GM23248 (cell line): ENCODE measurements around the gene LMBR1L. TPM values are rescaled to one million over a fixed set of nuclear protein-coding genes. Genes with fewer than 3 reads are reported as not detected.

Experiments
- DNase-seq: peaks from one replicate; pipeline ENCODE4 v3.0.0-alpha.2; 2015
- H2AFZ ChIP-seq: fragments of 200-600 bp; sonication (generic); 2 replicates; pipeline ENCODE4 v1.6.1; 2016; ENCODE audit warnings: antibody characterized with exemption
- H3F3A ChIP-seq: fragments of 200-600 bp; sonication (generic); 2 replicates; pipeline ENCODE4 v1.6.1; 2016; ENCODE audit warnings: mild to moderate bottlenecking, antibody characterized with exemption, mixed run types; ENCODE audit not compliant: insufficient read depth
- H3K27ac ChIP-seq: fragments of 200-600 bp; sonication (generic); 2 replicates; pipeline ENCODE4 v1.5.1; 2016; ENCODE audit warnings: mild to moderate bottlenecking
- H3K27me3 ChIP-seq: fragments of 200-600 bp; sonication (generic); replicated peaks from 2 replicates; pipeline ENCODE4 v1.6.1; 2016; ENCODE audit warnings: mild to moderate bottlenecking; ENCODE audit not compliant: insufficient read depth
- H3K36me3 ChIP-seq: fragments of 200-600 bp; sonication (generic); 2 replicates; pipeline ENCODE4 v1.6.1; 2016; ENCODE audit warnings: low read depth, mild to moderate bottlenecking
- H3K4me1 ChIP-seq: fragments of 200-600 bp; sonication (generic); 2 replicates; pipeline ENCODE4 v1.6.1; 2016; ENCODE audit warnings: mild to moderate bottlenecking; ENCODE audit not compliant: insufficient read depth
- H3K4me2 ChIP-seq: fragments of 200-600 bp; sonication (generic); one replicate; pipeline ENCODE4 v1.6.1; 2016; ENCODE audit warnings: mild to moderate bottlenecking; ENCODE audit not compliant: unreplicated experiment
- H3K4me3 ChIP-seq: fragments of 200-600 bp; sonication (generic); 2 replicates; pipeline ENCODE4 v1.5.1; 2016; ENCODE audit warnings: mild to moderate bottlenecking
- H3K79me2 ChIP-seq: fragments of 200-600 bp; sonication (generic); 2 replicates; pipeline ENCODE4 v1.6.1; 2016; ENCODE audit warnings: mild to moderate bottlenecking; ENCODE audit not compliant: insufficient read depth
- H3K9ac ChIP-seq: fragments of 200-600 bp; sonication (generic); 2 replicates; pipeline ENCODE4 v1.6.1; 2016; ENCODE audit warnings: mild to moderate bottlenecking
- H3K9me2 ChIP-seq: fragments of 200-600 bp; sonication (generic); 2 replicates; pipeline ENCODE4 v1.6.1; 2016; ENCODE audit warnings: mixed run types, mild to moderate bottlenecking, moderate library complexity; ENCODE audit not compliant: insufficient read depth
- H3K9me3 ChIP-seq: fragments of 200-600 bp; sonication (generic); one replicate; pipeline ENCODE4 v1.6.1; 2017; ENCODE audit warnings: low read depth
- H4K20me1 ChIP-seq: fragments of 200-600 bp; sonication (generic); 2 replicates; pipeline ENCODE4 v1.6.0; 2016; ENCODE audit not compliant: insufficient read depth
- EZH2 ChIP-seq: fragments of 200-600 bp; sonication (generic); IDR thresholded peaks from 2 replicates; pipeline ENCODE4 v1.6.1; 2018; ENCODE audit warnings: antibody characterized with exemption, mild to moderate bottlenecking; ENCODE audit not compliant: insufficient read depth, poor library complexity, severe bottlenecking
- EZH2phosphoT487 ChIP-seq: fragments of 200-600 bp; sonication (generic); IDR thresholded peaks from 2 replicates; pipeline ENCODE4 v1.6.1; 2018; ENCODE audit warnings: antibody characterized with exemption, moderate library complexity, mild to moderate bottlenecking, low read depth; ENCODE audit not compliant: insufficient read depth
- WGBS, 2 experiments: methylation state at CpG; one replicate each; pipeline ENCODE4 v1.1.6; 2015 to 2017; ENCODE audit warnings: low lambda C conversion rate in 2 of 2, low coverage in 1 of 2; ENCODE audit errors: missing lambda C conversion rate in 2 of 2; 5-methylcytosine and 5-hydroxymethylcytosine counted together
- in situ Hi-C: fragments of 300-500 bp; cut with MboI; formaldehyde crosslinking; loops from 2 replicates; pipeline ENCODE4 v1.15.0; 2020
- polyA plus RNA-seq: library from polyadenylated mRNA; unstranded; fragments of >200 nt; fragmentation: Nextera tagmentation; extraction: Ambion mirVana; gene quantifications from 2 replicates; pipeline ENCODE4 v1.2.1, GENCODE V29; 2016
- small RNA-seq: library from RNA; depleted of rRNA; stranded (forward); fragments of <200 nt; gene quantifications from one replicate; pipeline ENCODE3, GENCODE V24; 2014; ENCODE audit warnings: low read depth, low replicate concordance
- total RNA-seq: library from RNA; depleted of rRNA; stranded (reverse); fragments of >200 nt; shearing (Covaris generic); gene quantifications from 2 replicates; pipeline ENCODE4 v1.2.3, GENCODE V29; 2014; rRNA removed

LMBR1L gene
- total and polyA plus RNA-seq, 2 experiments from 2014 or later, result 31.6 to 62.9 TPM

- TF ChIP-seq EZH2phosphoT487 (no peak), EZH2 (no peak)
- H3K9me2 ChIP-seq, result no peaks in the 10 kb centered on the region
- no peaks in the 10 kb centered on the region for H3K27me3 ChIP-seq
- peaks cover 32% of the 10 kb centered on the region for H3K36me3 ChIP-seq
- H3K79me2 ChIP-seq, result peaks cover 95% of the 10 kb centered on the region
- H3K4me2 ChIP-seq, result no peak overlapping the region
- no peaks in the 10 kb centered on the region for H3K9me3 ChIP-seq
- no peak overlapping the region for H2AFZ ChIP-seq
- DNase-seq, result no peak
- no peak overlapping the region for H3K27ac ChIP-seq
- 97 to 98% methylated on average over 12 to 18 of the region's 18 CpGs for WGBS, 2 experiments
- H4K20me1 ChIP-seq, result peaks cover 16% of the 10 kb centered on the region
- no peak overlapping the region for H3K9ac ChIP-seq
- peaks cover 14% of the 10 kb centered on the region for H3K4me1 ChIP-seq
- H3F3A ChIP-seq, result peaks cover 1% of the 10 kb centered on the region; the same call in 1 of the 2 replicates
- in situ Hi-C loops, result no loop called here
- H3K4me3 ChIP-seq, result no peak overlapping the region
Measured at GRCh38 chr12:49051373-49051764, 59.3 kb downstream of the LMBR1L start.

- Histone ChIP-seq H3K9ac (no peak overlapping the region), H3K27me3 (no peaks in the 10 kb centered on the region), H2AFZ (no peak overlapping the region), H3K36me3 (peaks cover 38% of the 10 kb centered on the region), H3K79me2 (peaks cover 90% of the 10 kb centered on the region), H3K9me3 (no peaks in the 10 kb centered on the region), H3K9me2 (no peaks in the 10 kb centered on the region), H3K4me2 (no peak overlapping the region), H3F3A (no peaks in the 10 kb centered on the region), H4K20me1 (peaks cover 14% of the 10 kb centered on the region), H3K27ac (no peak overlapping the region), H3K4me1 (peaks cover 8% of the 10 kb centered on the region), H3K4me3 (no peak overlapping the region)
- no peak for TF ChIP-seq EZH2phosphoT487
- TF ChIP-seq EZH2, result no peak
- DNase-seq, result no peak
- WGBS, 2 experiments, result 94 to 95% methylated on average over 13 of the region's 13 CpGs
- in situ Hi-C loops, result no loop called here
Measured at GRCh38 chr12:49050507-49051372, 59.9 kb downstream of the LMBR1L start.

GRCh38 chr12:49049566-49050224, 61.0 kb downstream of the LMBR1L start:
- H3K79me2 ChIP-seq, result peaks cover 80% of the 10 kb centered on the region
- H3K9ac ChIP-seq, result no peak overlapping the region
- TF ChIP-seq EZH2, result no peak
- no peak for TF ChIP-seq EZH2phosphoT487
- no peaks in the 10 kb centered on the region for H3F3A ChIP-seq
- no peaks in the 10 kb centered on the region for H3K9me2 ChIP-seq
- H4K20me1 ChIP-seq, result peaks cover 3% of the 10 kb centered on the region
- DNase-seq, result peak; percentile 61
- H3K9me3 ChIP-seq, result no peaks in the 10 kb centered on the region
- no peak overlapping the region for H3K4me2 ChIP-seq
- H3K27ac ChIP-seq, result no peak overlapping the region
- H3K27me3 ChIP-seq, result no peaks in the 10 kb centered on the region
- H3K36me3 ChIP-seq, result peaks cover 46% of the 10 kb centered on the region
- in situ Hi-C loops, result no loop called here
- H3K4me3 ChIP-seq, result no peak overlapping the region
- 73 to 74% methylated on average over 20 of the region's 20 CpGs for WGBS, 2 experiments
- no peak overlapping the region for H2AFZ ChIP-seq
- peaks cover 3% of the 10 kb centered on the region; the same call in 1 of the 2 replicates for H3K4me1 ChIP-seq

- Histone ChIP-seq H3K9ac (no peak overlapping the region), H3K4me2 (no peak overlapping the region), H3K4me1 (peaks cover 3% of the 10 kb centered on the region; the same call in 1 of the 2 replicates), H3K9me2 (no peaks in the 10 kb centered on the region), H3K79me2 (peaks cover 73% of the 10 kb centered on the region), H3K27me3 (no peaks in the 10 kb centered on the region), H3K27ac (no peak overlapping the region), H3K9me3 (no peaks in the 10 kb centered on the region), H3F3A (no peaks in the 10 kb centered on the region), H3K4me3 (no peak overlapping the region), H3K36me3 (peaks cover 46% of the 10 kb centered on the region), H2AFZ (no peak overlapping the region), H4K20me1 (no peaks in the 10 kb centered on the region)
- WGBS, 2 experiments, result 90 to 91% methylated on average over 10 of the region's 10 CpGs
- in situ Hi-C loops, result no loop called here
- DNase-seq, result no peak
- TF ChIP-seq EZH2, result no peak
- TF ChIP-seq EZH2phosphoT487, result no peak
Measured at GRCh38 chr12:49048953-49049352, 61.7 kb downstream of the LMBR1L start.

Small RNAs within 50 kb of the gene (small RNA-seq; reads per million reads assigned to genes)
- gene RF00019, result not detected

Other genes starting within 250 kb of the LMBR1L start
- 0.32 TPM in 1 of 2 replicates, not detected in the other for gene RND1, start 245.0 kb downstream of the LMBR1L start, total RNA-seq
- 0.13 TPM in 1 of 2 replicates, not detected in the other for gene RND1, start 245.0 kb downstream of the LMBR1L start, polyA plus RNA-seq
- 17.4 and 28.1 TPM in 2 replicates for gene FKBP11, start 185.4 kb downstream of the LMBR1L start, total RNA-seq
- 158 and 159 TPM in 2 replicates for gene FKBP11, start 185.4 kb downstream of the LMBR1L start, polyA plus RNA-seq
- gene ARF3, start 153.4 kb downstream of the LMBR1L start, total RNA-seq, result 55.3 and 87.7 TPM in 2 replicates
- 65.0 and 71.7 TPM in 2 replicates for gene ARF3, start 153.4 kb downstream of the LMBR1L start, polyA plus RNA-seq
- 0.32 TPM in 1 of 2 replicates, not detected in the other for gene WNT10B, start 139.1 kb downstream of the LMBR1L start, total RNA-seq
- gene WNT10B, start 139.1 kb downstream of the LMBR1L start, polyA plus RNA-seq, result 0.29 and 0.61 TPM in 2 replicates
- not detected in 2 replicates for gene WNT1, start 132.5 kb downstream of the LMBR1L start, total RNA-seq
- gene WNT1, start 132.5 kb downstream of the LMBR1L start, polyA plus RNA-seq, result not detected in 2 replicates
- gene DDN, start 111.5 kb downstream of the LMBR1L start, total RNA-seq, result 0.13 TPM in 1 of 2 replicates, not detected in the other
- 0.06 TPM in 1 of 2 replicates, not detected in the other for gene DDN, start 111.5 kb downstream of the LMBR1L start, polyA plus RNA-seq
- 86.1 and 91.3 TPM in 2 replicates for gene PRKAG1, start 92.1 kb downstream of the LMBR1L start, total RNA-seq
- gene PRKAG1, start 92.1 kb downstream of the LMBR1L start, polyA plus RNA-seq, result 62.5 and 66.8 TPM in 2 replicates
- 8.2 and 12.8 TPM in 2 replicates for gene KMT2D, start 50.1 kb downstream of the LMBR1L start, total RNA-seq
- gene KMT2D, start 50.1 kb downstream of the LMBR1L start, polyA plus RNA-seq, result 8.6 and 10.3 TPM in 2 replicates
- gene RHEBL1, start 40.9 kb downstream of the LMBR1L start, total RNA-seq, result 0.86 and 1.1 TPM in 2 replicates
- gene RHEBL1, start 40.9 kb downstream of the LMBR1L start, polyA plus RNA-seq, result 0.63 and 0.65 TPM in 2 replicates
- gene DHH, start 16.0 kb downstream of the LMBR1L start, total RNA-seq, result not detected in 2 replicates
- gene DHH, start 16.0 kb downstream of the LMBR1L start, polyA plus RNA-seq, result not detected in 2 replicates
- 1,598 and 1,776 TPM in 2 replicates for gene TUBA1B, start 20.5 kb upstream of the LMBR1L start, total RNA-seq
- 1,195 and 1,237 TPM in 2 replicates for gene TUBA1B, start 20.5 kb upstream of the LMBR1L start, polyA plus RNA-seq
- gene TUBA1A, start 78.2 kb upstream of the LMBR1L start, total RNA-seq, result 628 and 639 TPM in 2 replicates
- 452 and 467 TPM in 2 replicates for gene TUBA1A, start 78.2 kb upstream of the LMBR1L start, polyA plus RNA-seq
- 401 and 473 TPM in 2 replicates for gene TUBA1C, start 154.2 kb upstream of the LMBR1L start, total RNA-seq
- 301 and 312 TPM in 2 replicates for gene TUBA1C, start 154.2 kb upstream of the LMBR1L start, polyA plus RNA-seq
- gene PRPH, start 184.3 kb upstream of the LMBR1L start, total RNA-seq, result not detected in 2 replicates
- gene PRPH, start 184.3 kb upstream of the LMBR1L start, polyA plus RNA-seq, result not detected in 2 replicates
- gene TROAP, start 212.4 kb upstream of the LMBR1L start, total RNA-seq, result 4.4 and 6.2 TPM in 2 replicates
- 8.8 and 11.7 TPM in 2 replicates for gene TROAP, start 212.4 kb upstream of the LMBR1L start, polyA plus RNA-seq
- not detected in 2 replicates for gene C1QL4, start 226.3 kb upstream of the LMBR1L start, total RNA-seq
- not detected in 2 replicates for gene C1QL4, start 226.3 kb upstream of the LMBR1L start, polyA plus RNA-seq
- 1.5 and 2.5 TPM in 2 replicates for gene DNAJC22, start 236.0 kb upstream of the LMBR1L start, total RNA-seq
- gene DNAJC22, start 236.0 kb upstream of the LMBR1L start, polyA plus RNA-seq, result 0.69 and 1.9 TPM in 2 replicates